ENCODE results near the gene RNF41.
"Not testable (repeated sequence)": the region's sequence is repeated elsewhere in the genome, so short reads cannot be mapped to it uniquely, and the experiment has no call there.

The RNF41 gene

DNA sequence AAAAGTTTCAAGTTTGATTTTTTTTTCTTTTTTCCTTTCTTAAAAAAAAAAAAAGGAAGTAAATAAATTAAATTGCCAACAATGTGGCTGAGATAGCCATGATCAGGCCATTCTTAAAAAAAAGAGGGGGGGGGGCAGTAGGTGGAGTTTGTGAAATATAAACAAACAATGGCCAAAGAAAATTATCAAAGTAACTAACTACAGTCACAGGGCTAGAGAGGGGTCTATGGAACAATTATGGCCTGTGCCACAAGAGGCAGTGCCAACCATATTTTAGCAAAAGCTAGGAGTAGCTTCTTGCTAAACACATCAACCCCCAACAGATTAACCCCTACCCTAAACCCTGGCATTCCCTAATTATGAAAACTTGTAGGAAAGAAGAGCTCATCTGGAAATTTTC lies 16.3 kb downstream of the RNF41 start:
- Histone ChIP-seq H3K27me3 (ENCODE audit: control insufficient read depth, insufficient read depth, low read length) (no peaks in the 10 kb centered on the region), H3K9me3 (ENCODE audit: control insufficient read depth, insufficient read depth, low read length) (no peaks in the 10 kb centered on the region), H3K4me3 (ENCODE audit: low read depth, low read length) (no peak overlapping the region), H3K9ac (ENCODE audit: low read depth, low read length) (no peak overlapping the region), H3K4me1 (ENCODE audit: control insufficient read depth, insufficient read depth, low read length) (no peaks in the 10 kb centered on the region), H3K36me3 (ENCODE audit: control insufficient read depth, insufficient read depth, low read length) (peaks cover 32% of the 10 kb centered on the region)

DNA sequence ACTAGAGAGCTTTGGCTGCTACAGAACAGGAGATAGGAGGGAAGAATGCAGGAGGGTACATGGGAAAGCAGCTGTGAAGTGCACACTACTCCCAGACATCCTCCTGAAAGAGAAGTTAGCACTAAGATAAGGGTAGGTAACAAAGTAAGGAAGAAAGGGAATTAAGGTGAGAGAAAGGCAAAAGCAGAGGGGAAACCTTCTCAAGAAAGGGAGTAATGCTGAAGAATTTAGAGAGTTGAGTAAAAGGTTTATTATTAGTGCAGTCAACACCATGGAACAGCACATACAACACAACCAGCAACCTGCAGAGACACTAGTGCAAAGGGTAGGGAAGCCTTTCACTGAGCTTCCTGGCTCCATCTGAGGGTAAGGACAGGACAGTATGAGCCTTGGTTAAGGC lies 17.4 kb downstream of the RNF41 start:
- Histone ChIP-seq H3K9me3 (ENCODE audit: control insufficient read depth, insufficient read depth, low read length) (no peaks in the 10 kb centered on the region), H3K36me3 (ENCODE audit: control insufficient read depth, insufficient read depth, low read length) (peaks cover 23% of the 10 kb centered on the region), H3K4me3 (ENCODE audit: low read depth, low read length) (no peak overlapping the region), H3K4me1 (ENCODE audit: control insufficient read depth, insufficient read depth, low read length) (no peaks in the 10 kb centered on the region), H3K9ac (ENCODE audit: low read depth, low read length) (no peak overlapping the region), H3K27me3 (ENCODE audit: control insufficient read depth, insufficient read depth, low read length) (no peaks in the 10 kb centered on the region)

DNA sequence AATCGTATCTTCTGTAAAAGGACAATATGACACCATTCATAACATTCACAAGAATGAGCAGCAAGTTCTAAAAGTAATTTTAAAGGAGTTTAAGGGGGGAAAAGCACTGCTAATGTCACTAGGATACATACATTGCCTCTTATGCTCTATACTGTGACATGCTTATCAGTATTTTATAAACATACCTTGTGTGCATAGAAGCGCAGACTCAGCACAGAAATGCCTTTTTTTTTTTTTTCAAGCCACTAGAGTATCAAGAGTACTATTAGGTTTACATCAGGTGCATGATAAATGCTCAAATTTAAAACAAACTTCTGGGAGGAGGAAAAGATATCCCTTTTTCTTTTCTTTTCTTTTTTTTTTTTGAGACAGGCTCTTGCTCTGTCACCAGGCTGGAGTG lies 18.9 kb downstream of the RNF41 start:
- Histone ChIP-seq H3K4me1 (ENCODE audit: control insufficient read depth, insufficient read depth, low read length) (no peaks in the 10 kb centered on the region), H3K4me3 (ENCODE audit: low read depth, low read length) (no peak overlapping the region), H3K36me3 (ENCODE audit: control insufficient read depth, insufficient read depth, low read length) (peaks cover 19% of the 10 kb centered on the region), H3K27me3 (ENCODE audit: control insufficient read depth, insufficient read depth, low read length) (no peaks in the 10 kb centered on the region), H3K9ac (ENCODE audit: low read depth, low read length) (no peak overlapping the region), H3K9me3 (ENCODE audit: control insufficient read depth, insufficient read depth, low read length) (no peaks in the 10 kb centered on the region)

DNA sequence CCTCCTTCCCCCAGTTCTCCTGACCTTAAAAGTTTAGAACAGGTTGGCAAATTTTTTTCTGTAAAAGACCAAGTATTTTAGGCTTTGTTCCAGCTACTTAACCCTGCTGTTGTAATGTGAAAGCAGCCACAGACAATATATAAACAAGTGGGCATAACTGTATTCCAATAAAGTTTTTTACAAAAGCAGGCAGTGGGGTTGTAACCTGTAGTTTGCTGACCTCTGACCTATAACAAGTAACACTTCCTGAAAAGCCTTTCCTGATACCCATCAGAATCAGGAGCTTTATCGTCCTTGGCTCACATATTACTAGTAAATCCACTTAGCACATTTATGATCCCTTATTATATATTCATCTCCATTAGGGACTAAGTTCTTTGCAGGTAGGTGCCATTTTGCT lies 19.4 kb downstream of the RNF41 start:
- Histone ChIP-seq H3K4me3 (ENCODE audit: low read depth, low read length) (no peak overlapping the region), H3K27me3 (ENCODE audit: control insufficient read depth, insufficient read depth, low read length) (no peaks in the 10 kb centered on the region), H3K9ac (ENCODE audit: low read depth, low read length) (no peak overlapping the region), H3K4me1 (ENCODE audit: control insufficient read depth, insufficient read depth, low read length) (no peaks in the 10 kb centered on the region), H3K9me3 (ENCODE audit: control insufficient read depth, insufficient read depth, low read length) (no peaks in the 10 kb centered on the region), H3K36me3 (ENCODE audit: control insufficient read depth, insufficient read depth, low read length) (peaks cover 14% of the 10 kb centered on the region)

DNA sequence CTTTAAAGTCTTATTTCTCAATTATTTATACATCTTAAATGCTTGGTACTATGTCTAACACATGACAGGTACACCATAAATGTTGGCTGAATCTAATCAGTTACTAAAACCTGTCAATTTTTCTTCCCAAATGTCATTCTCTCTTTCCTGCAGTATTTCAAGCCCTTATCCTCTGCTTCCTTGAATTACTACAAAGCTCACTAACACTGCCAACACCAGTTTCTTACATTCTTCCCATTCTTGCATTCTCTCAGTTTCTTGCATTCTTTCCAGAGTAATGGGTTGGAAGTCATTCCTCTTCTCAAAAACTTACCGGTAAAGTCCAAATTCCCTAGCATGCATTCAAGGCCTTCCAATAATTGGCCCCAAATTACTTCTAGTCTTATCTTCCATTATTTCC lies 22.9 kb downstream of the RNF41 start:
- no peak overlapping the region for H3K9ac ChIP-seq (ENCODE audit: low read depth, low read length)
- no peaks in the 10 kb centered on the region for H3K4me1 ChIP-seq (ENCODE audit: control insufficient read depth, insufficient read depth, low read length)
- no peaks in the 10 kb centered on the region for H3K36me3 ChIP-seq (ENCODE audit: control insufficient read depth, insufficient read depth, low read length)
- H3K27me3 ChIP-seq (ENCODE audit: control insufficient read depth, insufficient read depth, low read length), result no peaks in the 10 kb centered on the region
- H3K9me3 ChIP-seq (ENCODE audit: control insufficient read depth, insufficient read depth, low read length), result no peaks in the 10 kb centered on the region
- no peak overlapping the region for H3K4me3 ChIP-seq (ENCODE audit: low read depth, low read length)

DNA sequence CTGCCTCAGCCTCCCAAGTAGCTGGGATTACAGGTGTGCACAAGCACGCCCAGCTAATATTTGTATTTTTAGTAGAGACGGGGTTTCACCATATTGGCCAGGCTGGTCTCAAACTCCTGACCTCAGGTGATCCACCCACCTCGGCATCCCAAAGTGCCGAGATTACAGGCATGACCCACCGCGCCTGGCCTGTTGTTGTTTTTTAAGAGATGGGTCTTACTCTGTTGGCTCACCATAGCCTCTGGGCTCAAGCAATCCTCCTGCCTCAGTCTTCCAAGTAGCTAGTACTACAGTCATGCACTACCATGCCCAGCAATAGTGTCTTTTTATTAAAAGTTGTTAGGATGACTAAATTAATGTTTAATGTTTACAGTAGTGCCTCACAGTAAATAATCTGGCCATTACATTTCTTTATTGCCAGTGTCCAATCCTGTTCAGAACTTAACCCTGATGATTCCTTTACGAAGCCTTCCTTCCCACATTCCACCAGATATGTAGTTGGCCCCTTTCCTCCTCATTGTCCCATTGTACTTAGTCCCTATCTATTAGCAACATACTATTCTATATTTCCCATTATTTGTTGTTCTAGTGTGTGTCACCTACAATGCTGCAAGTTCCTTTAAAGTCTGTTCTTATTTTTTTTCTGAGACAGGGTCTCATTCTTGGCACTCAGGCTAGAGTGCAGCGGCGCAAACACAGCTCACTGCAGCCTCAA lies 23.6 kb downstream of the RNF41 start:
- Histone ChIP-seq H3K4me1 (ENCODE audit: control insufficient read depth, insufficient read depth, low read length) (no peaks in the 10 kb centered on the region), H3K9me3 (ENCODE audit: control insufficient read depth, insufficient read depth, low read length) (no peaks in the 10 kb centered on the region), H3K27me3 (ENCODE audit: control insufficient read depth, insufficient read depth, low read length) (no peaks in the 10 kb centered on the region), H3K4me3 (ENCODE audit: low read depth, low read length) (no peak overlapping the region), H3K36me3 (ENCODE audit: control insufficient read depth, insufficient read depth, low read length) (no peaks in the 10 kb centered on the region), H3K9ac (ENCODE audit: low read depth, low read length) (no peak overlapping the region)

DNA sequence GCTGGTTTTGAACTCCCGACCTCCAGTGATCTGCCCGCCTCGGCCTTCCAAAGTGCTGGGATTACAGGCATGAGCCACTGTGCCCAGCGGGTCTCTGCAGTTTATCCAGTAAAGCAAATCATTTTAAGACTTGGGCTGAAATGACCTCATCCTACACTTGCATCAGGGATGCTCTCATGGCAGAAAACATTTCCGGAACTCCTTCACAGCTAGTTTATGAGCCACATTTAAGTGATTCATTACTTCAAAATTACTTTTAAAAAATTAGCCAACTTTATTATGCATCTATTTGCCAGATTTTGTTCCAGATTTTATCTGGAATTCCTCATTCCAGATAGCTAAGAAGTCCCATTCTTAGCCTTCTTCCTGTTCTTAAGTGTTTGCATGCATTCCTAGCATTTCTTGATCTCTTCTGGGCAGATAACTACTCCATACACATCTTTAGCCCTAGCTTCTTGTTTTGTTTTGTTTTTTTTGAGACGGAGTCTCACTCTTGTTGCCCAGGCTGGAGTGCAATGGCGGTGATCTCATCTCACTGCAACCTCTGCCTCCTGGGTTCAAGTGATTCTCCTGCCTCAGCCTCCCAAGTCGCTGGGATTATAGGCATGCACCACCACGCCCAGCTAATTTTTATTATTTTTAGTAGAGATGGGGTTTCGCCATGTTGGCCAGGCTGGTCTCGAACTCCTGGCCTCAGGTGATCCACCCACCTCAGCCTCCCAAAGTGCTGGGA lies 24.7 kb downstream of the RNF41 start:
- not testable (repeated sequence) for H3K9ac ChIP-seq (ENCODE audit: low read depth, low read length); H3K27me3 ChIP-seq (ENCODE audit: control insufficient read depth, insufficient read depth, low read length); H3K36me3 ChIP-seq (ENCODE audit: control insufficient read depth, insufficient read depth, low read length); H3K9me3 ChIP-seq (ENCODE audit: control insufficient read depth, insufficient read depth, low read length); H3K4me1 ChIP-seq (ENCODE audit: control insufficient read depth, insufficient read depth, low read length); H3K4me3 ChIP-seq (ENCODE audit: low read depth, low read length)

DNA sequence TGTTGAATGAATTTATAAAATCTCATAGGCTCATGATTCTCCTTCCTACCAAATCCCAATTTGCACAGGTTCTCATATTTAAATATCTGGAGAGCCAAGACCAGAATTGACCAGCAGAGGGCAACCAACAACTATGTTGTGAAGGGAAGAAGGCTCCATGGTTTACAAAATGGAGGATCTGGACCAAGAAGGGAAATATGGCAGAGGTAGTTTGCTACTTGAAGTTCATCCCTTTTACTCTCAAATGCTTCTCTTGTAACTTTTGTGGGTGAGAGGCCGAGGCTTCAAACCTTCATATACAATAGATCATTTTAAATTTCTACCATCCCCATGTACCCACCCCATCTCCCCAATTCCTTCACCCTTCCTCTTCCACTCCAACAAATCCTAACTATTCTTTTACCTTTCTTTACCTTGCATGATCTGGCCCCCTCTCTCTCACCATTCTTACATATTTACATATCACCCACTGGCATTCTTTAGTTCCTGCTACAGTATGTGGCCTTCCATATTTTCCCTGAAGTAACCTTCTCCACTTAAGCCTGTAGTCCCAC lies 28.6 kb downstream of the RNF41 start:
- no peaks in the 10 kb centered on the region for H3K27me3 ChIP-seq (ENCODE audit: control insufficient read depth, insufficient read depth, low read length)
- H3K36me3 ChIP-seq (ENCODE audit: control insufficient read depth, insufficient read depth, low read length), result no peaks in the 10 kb centered on the region
- H3K9ac ChIP-seq (ENCODE audit: low read depth, low read length), result no peak overlapping the region
- H3K9me3 ChIP-seq (ENCODE audit: control insufficient read depth, insufficient read depth, low read length), result no peaks in the 10 kb centered on the region
- no peak overlapping the region for H3K4me3 ChIP-seq (ENCODE audit: low read depth, low read length)
- H3K4me1 ChIP-seq (ENCODE audit: control insufficient read depth, insufficient read depth, low read length), result peaks cover 4% of the 10 kb centered on the region

DNA sequence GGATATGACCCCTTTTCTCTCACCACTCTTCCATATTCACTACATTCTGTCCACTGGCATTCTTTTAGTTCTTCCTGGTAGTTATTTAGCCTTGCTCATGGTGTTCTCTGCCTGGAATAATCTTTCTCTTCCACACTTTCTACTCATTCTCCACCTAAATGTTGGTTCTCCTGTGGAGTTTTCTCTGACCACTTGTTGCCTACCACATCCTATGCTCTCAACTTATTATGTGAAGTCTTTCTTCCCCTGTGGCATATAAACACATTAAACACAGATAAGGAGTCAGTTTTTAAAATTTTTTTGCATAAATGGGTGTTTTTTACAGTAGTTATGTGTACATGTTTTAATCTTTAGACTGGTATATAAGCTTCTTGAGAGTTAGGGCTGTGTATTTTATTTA lies 29.1 kb downstream of the RNF41 start:
- Histone ChIP-seq H3K27me3 (ENCODE audit: control insufficient read depth, insufficient read depth, low read length) (no peaks in the 10 kb centered on the region), H3K4me1 (ENCODE audit: control insufficient read depth, insufficient read depth, low read length) (peaks cover 8% of the 10 kb centered on the region), H3K9me3 (ENCODE audit: control insufficient read depth, insufficient read depth, low read length) (no peaks in the 10 kb centered on the region), H3K9ac (ENCODE audit: low read depth, low read length) (no peak overlapping the region), H3K36me3 (ENCODE audit: control insufficient read depth, insufficient read depth, low read length) (no peaks in the 10 kb centered on the region), H3K4me3 (ENCODE audit: low read depth, low read length) (no peak overlapping the region)

DNA sequence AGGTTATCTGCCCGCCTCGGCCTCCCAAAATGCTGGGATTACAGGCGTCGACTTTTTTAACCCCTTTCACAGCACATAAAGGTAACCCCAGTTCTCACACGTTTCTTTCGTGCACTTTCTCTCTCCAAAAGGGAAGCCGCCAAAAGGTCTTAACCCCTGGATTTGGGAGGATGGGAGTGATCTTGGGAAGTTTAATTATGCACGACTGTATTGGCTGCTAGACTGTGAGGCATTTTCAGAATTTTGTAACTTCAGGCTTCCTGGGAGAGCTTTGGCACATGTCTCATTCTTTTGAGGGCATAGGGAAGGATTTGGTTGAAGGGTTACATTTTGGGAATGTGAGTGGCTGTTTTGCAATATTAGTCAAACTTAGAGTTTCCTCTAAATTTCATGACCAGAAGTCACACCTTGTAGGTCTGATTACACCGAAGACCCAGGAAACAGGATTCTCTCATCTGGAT lies 31.0 kb downstream of the RNF41 start:
- Histone ChIP-seq H3K9ac (ENCODE audit: low read depth, low read length) (peak overlapping the region; percentile 68), H3K9me3 (ENCODE audit: control insufficient read depth, insufficient read depth, low read length) (no peaks in the 10 kb centered on the region), H3K4me3 (ENCODE audit: low read depth, low read length) (peak overlapping the region; percentile 94), H3K27me3 (ENCODE audit: control insufficient read depth, insufficient read depth, low read length) (no peaks in the 10 kb centered on the region), H3K36me3 (ENCODE audit: control insufficient read depth, insufficient read depth, low read length) (peaks cover 5% of the 10 kb centered on the region), H3K4me1 (ENCODE audit: control insufficient read depth, insufficient read depth, low read length) (peaks cover 8% of the 10 kb centered on the region)

DNA sequence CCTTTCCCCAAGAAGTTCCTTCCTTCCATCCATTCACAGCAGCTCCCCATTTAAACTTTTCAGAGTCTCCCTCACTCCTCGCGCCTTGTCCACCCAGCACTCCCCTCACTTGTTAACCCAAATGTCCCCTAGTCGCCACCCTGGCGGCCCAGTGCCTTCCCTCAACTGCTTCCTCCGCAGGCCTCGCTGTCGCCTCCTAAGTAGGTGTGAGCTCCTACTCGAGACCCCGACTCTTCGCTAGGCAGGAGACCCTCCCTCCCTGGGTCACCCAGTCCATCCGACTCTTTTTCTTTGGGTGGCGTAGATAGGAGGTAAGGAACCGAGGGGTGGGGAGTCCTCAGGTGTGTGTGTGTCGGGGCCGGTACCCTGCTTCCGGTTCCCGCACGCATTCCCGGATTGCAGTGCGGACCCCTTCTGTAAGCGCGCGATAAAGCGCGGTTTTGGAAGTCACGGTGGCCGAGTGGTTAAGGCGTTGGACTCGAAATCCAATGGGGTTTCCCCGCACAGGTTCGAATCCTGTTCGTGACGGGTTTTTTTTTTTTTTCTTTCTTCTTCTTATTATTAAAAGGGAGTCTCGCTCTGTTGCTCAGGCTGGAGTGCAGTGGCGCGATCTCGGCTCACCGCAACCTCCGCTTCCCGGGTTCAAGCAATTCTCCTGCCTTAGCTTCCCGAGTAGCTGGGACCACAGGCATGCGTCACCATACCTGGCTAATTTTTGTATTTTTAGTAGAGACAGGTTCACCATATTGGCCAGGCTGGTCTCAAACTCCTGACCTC lies 31.6 kb downstream of the RNF41 start:
- Histone ChIP-seq H3K4me3 (ENCODE audit: low read depth, low read length) (peak overlapping the region; percentile 94), H3K9me3 (ENCODE audit: control insufficient read depth, insufficient read depth, low read length) (no peaks in the 10 kb centered on the region), H3K9ac (ENCODE audit: low read depth, low read length) (peak overlapping the region; percentile 93), H3K36me3 (ENCODE audit: control insufficient read depth, insufficient read depth, low read length) (peaks cover 9% of the 10 kb centered on the region), H3K27me3 (ENCODE audit: control insufficient read depth, insufficient read depth, low read length) (no peaks in the 10 kb centered on the region), H3K4me1 (ENCODE audit: control insufficient read depth, insufficient read depth, low read length) (peaks cover 8% of the 10 kb centered on the region)

All from iPS-15b (cell line).